ENCODE measurements around the gene WDCP. TPM values are rescaled to one million over a fixed set of nuclear protein-coding genes. Genes with fewer than 3 reads are reported as not detected.
A peak's percentile ranks its signal among the peaks of the same experiment; 100 is the strongest.

The WDCP gene
- total RNA-seq, 1 donor from 2014 or later, result 5.2 TPM

- no peak for TF ChIP-seq POLR2A (IDR thresholded peaks at IDR 0.05)
- TF ChIP-seq POLR2AphosphoS5 (IDR thresholded peaks at IDR 0.05; ENCODE audit: insufficient read depth in 1 of 2, low read depth in 1 of 2), result no peak
- no peak for TF ChIP-seq CTCF (IDR thresholded peaks at IDR 0.05)
- H3K27ac ChIP-seq, result no peak overlapping the region
- peaks cover 0 to 9% of the 10 kb centered on the region in 2 donors for H3K36me3 ChIP-seq
- no peak for DNase-seq (ENCODE audit: extremely low spot score in 2 of 2)
- no peaks in the 10 kb centered on the region for H3K4me1 ChIP-seq
- no peaks in the 10 kb centered on the region for H3K9me3 ChIP-seq
- no peak overlapping the region for H3K4me3 ChIP-seq
- no peaks in the 10 kb centered on the region for H3K27me3 ChIP-seq
- intact Hi-C loops (cut with DNase I), result no loop called here
Observed at GRCh38 chr2:24022324-24022974, 24.7 kb downstream of the WDCP start.

GRCh38 chr2:24021122-24021998 is 25.8 kb downstream of the WDCP start:
- no peak overlapping the region for H3K4me3 ChIP-seq
- peaks cover 0 to 5% of the 10 kb centered on the region in 2 donors for H3K36me3 ChIP-seq
- H3K9me3 ChIP-seq, result no peaks in the 10 kb centered on the region
- no peak for TF ChIP-seq CTCF (IDR thresholded peaks at IDR 0.05)
- intact Hi-C loops (cut with DNase I), result no loop called here
- DNase-seq (ENCODE audit: extremely low spot score in 2 of 2), result peak in 1 of 2 donors; percentile 82
- H3K27me3 ChIP-seq, result no peaks in the 10 kb centered on the region
- H3K27ac ChIP-seq, result no peak overlapping the region
- no peaks in the 10 kb centered on the region for H3K4me1 ChIP-seq

GRCh38 chr2:24020244-24020643 is 26.9 kb downstream of the WDCP start:
- H3K4me3 ChIP-seq, result no peak overlapping the region
- no peaks in the 10 kb centered on the region for H3K36me3 ChIP-seq
- no peak for TF ChIP-seq POLR2AphosphoS5 (IDR thresholded peaks at IDR 0.05; ENCODE audit: insufficient read depth in 1 of 2, low read depth in 1 of 2)
- no peak for TF ChIP-seq CTCF (IDR thresholded peaks at IDR 0.05)
- no peak for TF ChIP-seq POLR2A (IDR thresholded peaks at IDR 0.05)
- no peaks in the 10 kb centered on the region for H3K9me3 ChIP-seq
- no peak for DNase-seq (ENCODE audit: extremely low spot score in 2 of 2)
- H3K27ac ChIP-seq, result no peak overlapping the region
- H3K4me1 ChIP-seq, result no peaks in the 10 kb centered on the region
- intact Hi-C loops (cut with DNase I), result no loop called here
- no peaks in the 10 kb centered on the region for H3K27me3 ChIP-seq

GRCh38 chr2:24019729-24020128 is 27.5 kb downstream of the WDCP start:
- no peaks in the 10 kb centered on the region for H3K4me1 ChIP-seq
- H3K27me3 ChIP-seq, result no peaks in the 10 kb centered on the region
- no peak for TF ChIP-seq POLR2AphosphoS5 (IDR thresholded peaks at IDR 0.05; ENCODE audit: insufficient read depth in 1 of 2, low read depth in 1 of 2)
- TF ChIP-seq POLR2A (IDR thresholded peaks at IDR 0.05), result no peak
- no peak for TF ChIP-seq CTCF (IDR thresholded peaks at IDR 0.05)
- intact Hi-C loops (cut with DNase I), result no loop called here
- no peaks in the 10 kb centered on the region for H3K9me3 ChIP-seq
- H3K36me3 ChIP-seq, result no peaks in the 10 kb centered on the region
- DNase-seq (ENCODE audit: extremely low spot score in 2 of 2), result no peak
- H3K27ac ChIP-seq, result no peak overlapping the region
- no peak overlapping the region for H3K4me3 ChIP-seq

GRCh38 chr2:24018241-24018640 is 28.9 kb downstream of the WDCP start:
- no peaks in the 10 kb centered on the region for H3K36me3 ChIP-seq
- H3K4me3 ChIP-seq, result no peak overlapping the region
- TF ChIP-seq POLR2A (IDR thresholded peaks at IDR 0.05) (no peak), POLR2AphosphoS5 (IDR thresholded peaks at IDR 0.05; ENCODE audit: insufficient read depth in 1 of 2, low read depth in 1 of 2) (no peak), CTCF (IDR thresholded peaks at IDR 0.05) (no peak)
- DNase-seq (ENCODE audit: extremely low spot score in 2 of 2), result no peak
- no peak overlapping the region for H3K27ac ChIP-seq
- H3K4me1 ChIP-seq, result no peaks in the 10 kb centered on the region
- intact Hi-C loops (cut with DNase I), result no loop called here
- H3K27me3 ChIP-seq, result no peaks in the 10 kb centered on the region
- H3K9me3 ChIP-seq, result no peaks in the 10 kb centered on the region

Measured in vagina (tissue), 2 donors.